Measurements from ENCODE around the gene GORASP1.

Gene GORASP1

GRCh38 chr3:39141171-39141995 is 34.0 kb upstream of the GORASP1 start:
- DNase-seq: peak; percentile 42

DNA sequence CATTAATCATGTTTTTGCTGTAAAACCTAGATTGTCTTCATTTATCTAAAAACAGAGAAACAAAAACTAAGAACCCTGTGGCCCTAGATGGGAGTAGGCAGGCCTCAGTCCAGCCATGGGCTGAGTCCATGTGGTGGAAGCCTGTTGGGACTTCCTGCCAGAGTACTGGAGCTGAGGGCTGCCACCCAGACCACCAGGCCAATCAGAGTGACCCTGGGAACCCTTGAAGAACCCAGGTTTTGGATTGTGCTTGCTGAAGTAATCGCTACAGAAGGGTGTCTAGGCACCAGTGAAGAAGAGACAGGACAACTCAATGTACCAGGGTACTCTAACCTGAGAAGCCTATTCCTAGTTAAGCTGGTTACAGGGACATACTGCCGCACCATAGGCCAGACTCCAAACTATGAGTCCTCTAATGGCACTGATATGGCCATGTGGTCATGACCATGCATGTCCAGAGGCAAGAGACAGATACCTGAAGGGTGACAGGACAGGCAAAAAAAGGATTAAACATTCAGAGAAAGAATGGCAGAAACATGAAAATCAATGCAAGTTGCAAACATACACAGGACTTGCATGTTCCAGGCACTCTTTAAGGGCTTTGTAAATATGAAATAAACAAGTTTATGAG is 33.0 kb upstream of the GORASP1 start:
- no peak for DNase-seq

GRCh38 chr3:39139442-39139841 is 32.0 kb upstream of the GORASP1 start:
- no peak for DNase-seq

- peak; percentile 24 for DNase-seq
These were observed 31.5 kb upstream of the GORASP1 start for GRCh38 chr3:39138804-39139415.

GRCh38 chr3:39137991-39138803 is 30.8 kb upstream of the GORASP1 start:
- DNase-seq: no peak

DNA sequence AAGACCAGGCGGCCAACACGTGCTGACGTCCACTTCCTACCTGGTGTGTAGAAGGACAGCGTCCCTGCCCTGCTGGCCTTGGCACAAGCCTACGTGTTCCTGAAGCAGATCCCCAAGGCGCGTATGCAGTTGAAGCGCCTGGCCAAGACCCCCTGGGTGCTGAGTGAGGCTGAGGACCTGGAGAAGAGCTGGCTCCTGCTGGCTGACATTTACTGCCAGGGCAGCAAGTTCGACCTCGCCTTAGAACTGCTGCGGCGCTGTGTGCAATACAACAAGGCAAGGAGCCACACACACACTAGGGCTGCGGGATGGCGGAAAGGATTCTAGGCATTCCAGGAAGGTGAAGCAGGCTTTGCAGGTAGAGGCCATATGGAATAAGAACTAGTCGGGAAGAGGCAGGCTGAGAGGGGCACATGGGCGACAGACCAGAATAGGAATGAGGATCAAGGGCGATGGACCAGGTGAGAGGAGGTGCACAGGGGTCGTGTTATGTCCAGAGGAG is 30.1 kb upstream of the GORASP1 start:
- DNase-seq: no peak

- no peak for DNase-seq
These were observed 29.4 kb upstream of the GORASP1 start for GRCh38 chr3:39136533-39137434.

DNA sequence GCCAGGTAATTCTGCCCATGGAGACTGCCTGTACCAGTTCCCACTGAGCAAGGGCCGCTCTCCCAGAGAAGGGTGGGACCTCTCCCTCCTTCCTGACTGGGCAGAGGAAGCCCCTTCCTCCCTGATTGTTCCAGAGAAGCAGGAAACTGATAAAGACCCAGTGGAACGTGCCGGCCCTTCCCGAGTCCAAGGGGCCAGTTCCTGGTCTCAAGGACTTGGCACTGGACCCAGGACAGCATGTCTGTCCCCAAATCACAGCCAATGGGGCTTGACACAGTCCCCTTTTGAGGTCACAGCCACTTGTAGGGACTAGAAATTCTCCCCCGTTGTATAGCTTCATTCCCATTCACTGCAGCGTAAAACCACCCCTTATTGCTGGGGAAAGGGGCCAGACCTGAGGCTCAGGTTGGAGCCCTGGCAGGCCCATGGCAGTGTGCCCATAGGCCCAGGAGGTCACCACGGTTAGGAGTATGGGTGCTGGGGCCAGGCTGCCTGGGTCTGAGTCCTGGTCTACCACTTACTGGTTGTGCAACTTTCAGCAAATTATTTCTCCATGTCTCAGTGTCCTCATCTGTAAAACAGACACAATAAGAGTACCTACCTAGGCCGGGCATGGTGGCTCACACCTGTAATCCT is 27.9 kb upstream of the GORASP1 start:
- DNase-seq: no peak

GRCh38 chr3:39134305-39134704 is 26.9 kb upstream of the GORASP1 start:
- DNase-seq: no peak

DNA sequence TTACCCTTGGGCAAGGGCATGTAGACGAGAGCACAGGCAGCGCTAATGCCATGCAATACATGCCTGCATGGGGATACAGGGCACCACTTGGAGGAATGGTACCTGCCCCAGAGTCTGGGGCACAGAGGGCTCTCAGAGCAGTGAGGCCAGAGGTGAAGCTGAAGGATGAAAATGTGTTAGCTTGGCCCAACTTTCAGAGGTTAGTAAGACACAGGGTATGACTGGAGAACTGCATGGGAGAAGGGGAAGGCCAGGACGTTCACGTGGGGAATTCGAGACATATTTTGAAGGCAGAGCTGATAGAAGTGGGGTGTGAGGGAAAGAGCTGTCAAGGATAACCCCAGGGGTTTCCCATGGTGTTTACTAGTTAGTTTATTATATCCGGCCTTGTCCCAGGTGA is 26.4 kb upstream of the GORASP1 start:
- no peak for DNase-seq

GRCh38 chr3:39133093-39133490 is 25.7 kb upstream of the GORASP1 start:
- DNase-seq: no peak

- no peak for DNase-seq
These were observed 25.0 kb upstream of the GORASP1 start for GRCh38 chr3:39132096-39133092.

- DNase-seq: no peak
These were observed 23.4 kb upstream of the GORASP1 start for GRCh38 chr3:39130693-39131265.

DNA sequence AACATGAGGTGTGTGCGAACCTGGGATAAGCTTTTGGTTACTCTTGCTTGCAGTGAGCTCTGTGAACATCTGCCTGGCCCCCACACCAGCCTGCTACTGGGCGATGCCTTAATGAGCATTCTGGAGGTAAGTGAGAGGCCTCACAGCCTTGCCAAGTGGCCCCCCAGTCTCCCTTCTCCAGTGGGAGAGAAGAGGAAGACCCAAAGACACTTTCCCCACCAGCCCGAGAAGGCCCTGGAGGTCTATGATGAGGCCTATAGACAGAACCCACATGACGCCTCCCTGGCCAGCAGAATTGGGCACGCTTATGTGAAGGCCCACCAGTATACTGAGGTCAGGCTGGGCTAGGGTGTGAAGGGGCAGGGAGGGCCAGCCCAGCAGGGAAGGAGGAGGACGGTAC is 22.6 kb upstream of the GORASP1 start:
- DNase-seq: no peak

DNA sequence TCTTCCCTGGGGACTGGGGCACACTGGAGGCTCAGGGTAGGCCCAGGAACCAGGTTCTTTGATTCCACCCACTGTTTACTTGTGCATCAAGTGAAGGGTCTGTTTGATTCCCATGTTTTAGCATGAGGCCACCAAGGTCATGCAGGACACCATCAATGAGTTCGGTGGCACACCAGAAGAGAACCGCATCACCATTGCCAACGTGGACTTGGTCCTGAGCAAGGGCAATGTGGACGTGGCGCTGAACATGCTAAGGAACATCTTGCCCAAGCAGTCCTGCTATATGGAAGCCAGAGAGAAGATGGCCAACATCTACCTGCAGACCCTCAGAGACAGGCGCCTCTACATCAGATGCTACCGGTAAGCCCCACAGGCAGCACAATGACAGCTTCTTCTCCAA is 21.5 kb upstream of the GORASP1 start:
- DNase-seq: no peak

DNA sequence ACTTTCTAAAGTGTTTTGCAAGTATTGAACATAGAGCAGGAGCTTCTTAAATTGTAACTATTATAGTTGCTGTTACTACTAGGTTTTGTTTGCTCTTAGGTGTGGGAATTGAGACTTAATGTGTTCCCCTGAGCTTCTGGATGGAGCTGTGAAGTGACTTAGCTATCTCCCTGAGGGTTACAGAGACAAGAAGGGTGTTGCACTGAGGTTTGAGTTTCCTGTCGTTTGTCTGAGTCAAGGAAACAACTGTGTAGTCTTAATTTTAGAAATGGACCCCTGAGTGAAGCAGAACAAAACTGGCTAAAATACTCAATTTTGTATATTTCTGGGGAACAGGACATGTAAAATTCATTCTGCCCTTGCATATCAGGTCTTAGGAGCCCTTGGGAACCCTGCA is 20.5 kb upstream of the GORASP1 start:
- no peak for DNase-seq

GRCh38 chr3:39127269-39127907 is 20.0 kb upstream of the GORASP1 start:
- DNase-seq: no peak

DNA sequence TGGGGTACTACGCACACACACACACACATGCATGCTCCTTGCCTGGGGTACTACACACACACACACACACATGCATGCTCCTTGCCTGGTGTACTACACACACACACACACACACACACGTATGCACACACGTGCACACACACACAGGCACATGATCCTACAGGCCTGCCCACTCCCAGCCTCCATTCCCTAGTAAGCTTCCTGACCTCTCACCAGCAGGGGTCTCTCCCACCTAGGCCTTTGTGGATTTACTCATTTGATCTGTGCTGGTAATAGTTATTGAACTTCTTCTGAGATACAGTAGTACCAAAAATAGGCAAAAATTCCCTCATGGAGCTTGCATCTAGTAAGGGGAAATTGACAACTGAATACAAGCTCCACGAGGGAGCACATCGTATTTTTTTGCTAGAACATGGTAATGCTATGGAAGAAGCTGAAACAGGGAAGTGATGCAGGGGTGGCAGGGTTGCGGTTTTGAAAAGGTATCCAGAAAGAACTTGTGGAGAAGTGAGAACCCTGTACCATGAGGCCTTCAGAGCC is 19.2 kb upstream of the GORASP1 start:
- DNase-seq: peak; percentile 68
